ENCODE results near the gene HIPK2. TPM values are rescaled to one million over a fixed set of nuclear protein-coding genes. Genes with fewer than 3 reads are reported as not detected.

The HIPK2 gene
- total and polyA plus RNA-seq, 2 donors (not counting 3 experiments of a cell fraction or from before 2014, with no cell fraction given), result 9.0 to 43.8 TPM

GRCh38 chr7:139525750-139526149, 252.0 kb downstream of the HIPK2 start:
- intact Hi-C loops (cut with micrococcal nuclease) (no loop called here), dilution Hi-C loops (cut with MboI; ENCODE audit: extremely low pct_ligation_motif_present, low sequenced_read_pairs) (no loop called here)
- H3K27ac ChIP-seq (ENCODE audit: insufficient read depth, low read depth, low read length), result no peak overlapping the region
- peaks cover 26 to 40% of the 10 kb centered on the region in 2 experiments for H3K27me3 ChIP-seq (ENCODE audit: control insufficient read depth in 2 of 2, insufficient read depth in 2 of 2, low read length in 2 of 2)
- no peaks in the 10 kb centered on the region for H3K36me3 ChIP-seq (ENCODE audit: control insufficient read depth in 2 of 2, extremely low read depth in 1 of 2, insufficient read depth in 2 of 2, low read length in 2 of 2)
- no peak for DNase-seq (ENCODE audit: low read depth, low spot score)
- H3K9me1 ChIP-seq (replicated peaks; ENCODE audit: control insufficient read depth, extremely low read depth, insufficient read depth, low read length), result no peaks in the 10 kb centered on the region
- no peak for FAIRE-seq
- H4K20me1 ChIP-seq (replicated peaks; ENCODE audit: control insufficient read depth, extremely low read depth, insufficient read depth, low read length), result no peaks in the 10 kb centered on the region
- BruUV-seq (replicated peaks), result no TSS peak
- no peak overlapping the region for H3K9ac ChIP-seq (replicated peaks; ENCODE audit: extremely low read depth, insufficient read depth, low read length)
- no peak overlapping the region for H3K4me2 ChIP-seq (ENCODE audit: insufficient read depth, low read length)
- H3K79me2 ChIP-seq (ENCODE audit: control insufficient read depth, insufficient read depth, low read length), result no peaks in the 10 kb centered on the region
- no peaks in the 10 kb centered on the region for H3K9me3 ChIP-seq (replicated peaks; ENCODE audit: control insufficient read depth, insufficient read depth, low read length)
- POLR2A ChIA-PET, result no interaction called here
- no peak for TF ChIP-seq MYC (IDR thresholded peaks at IDR 0.05; ENCODE audit: low read depth, low read length)
- no peak for TF ChIP-seq POLR2AphosphoS5 (IDR thresholded peaks at IDR 0.05; ENCODE audit: insufficient read depth, low read depth, low read length)
- TF ChIP-seq EZH2 (IDR thresholded peaks at IDR 0.05; ENCODE audit: borderline replicate concordance, low read depth, low read length, severe bottlenecking), result no peak
- no peak for TF ChIP-seq JUN (IDR thresholded peaks at IDR 0.05; ENCODE audit: borderline replicate concordance, insufficient read depth, insufficient read length, low read depth)
- TF ChIP-seq MAX (IDR thresholded peaks at IDR 0.05; ENCODE audit: insufficient read depth, insufficient read length), result no peak
- TF ChIP-seq GATA2 (IDR thresholded peaks at IDR 0.05; ENCODE audit: insufficient read depth, insufficient read length, low read depth, low read length), result no peak
- TF ChIP-seq CTCF (IDR thresholded peaks at IDR 0.05; ENCODE audit: extremely low read depth in 1 of 2, insufficient read depth in 1 of 2, low read depth in 1 of 2, low read length in 2 of 2), result no peak
- no peak for TF ChIP-seq POLR2A (IDR thresholded peaks at IDR 0.05; ENCODE audit: low read depth, low read length)
- no peak for TF ChIP-seq FOS (IDR thresholded peaks at IDR 0.05; ENCODE audit: borderline replicate concordance, insufficient read depth, low read length)
- CTCF ChIA-PET, result no interaction called here
- no peak overlapping the region for H3K4me3 ChIP-seq (replicated peaks in 1 of 3; ENCODE audit: insufficient read depth in 1 of 3, low read depth in 1 of 3, low read length in 3 of 3)
- no peak overlapping the region for H2AFZ ChIP-seq (ENCODE audit: low read depth, low read length)
- no peaks in the 10 kb centered on the region for H3K4me1 ChIP-seq (ENCODE audit: control insufficient read depth, extremely low read depth, insufficient read depth, low read length)

All from endothelial cell of umbilical vein (primary cell).